Measurements from ENCODE around the gene EIF1B. TPM values are rescaled to one million over a fixed set of nuclear protein-coding genes. Genes with fewer than 3 reads are reported as not detected.

EIF1B gene
- total and polyA plus RNA-seq, 2 of the 13 experiments (the other 11 are each of a cell fraction or from before 2014, with no cell fraction given), result 12.7 to 29.1 TPM

DNA sequence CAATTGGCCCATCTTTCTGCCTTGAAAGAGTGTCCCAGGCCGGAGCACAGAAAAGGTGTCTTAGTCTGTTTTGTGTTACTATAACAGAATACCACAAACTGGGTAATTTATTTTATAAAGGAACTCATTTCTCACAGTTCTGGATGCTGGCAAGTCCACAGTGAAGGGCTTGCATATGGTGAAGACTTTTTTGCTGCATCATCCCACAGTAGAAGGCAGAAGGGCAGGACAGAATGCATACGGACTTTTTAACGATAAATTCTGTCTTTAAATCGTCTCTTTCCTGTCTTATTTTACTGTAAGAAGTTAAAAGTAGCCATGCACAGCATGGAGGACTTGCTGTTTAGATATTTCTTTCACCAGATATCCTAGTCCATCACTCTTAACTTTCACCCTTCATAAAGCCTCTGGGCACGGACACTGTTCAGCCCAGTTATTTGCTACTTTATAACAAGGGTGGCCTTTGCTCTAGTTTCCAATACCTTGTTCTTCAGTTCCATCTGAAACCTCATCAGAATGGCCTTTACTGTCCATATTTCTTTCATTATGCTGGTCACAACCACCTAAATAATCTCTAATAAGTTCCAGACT, 10.3 kb upstream of the EIF1B start (continued):
- TF ChIP-seq, protein P1, sequence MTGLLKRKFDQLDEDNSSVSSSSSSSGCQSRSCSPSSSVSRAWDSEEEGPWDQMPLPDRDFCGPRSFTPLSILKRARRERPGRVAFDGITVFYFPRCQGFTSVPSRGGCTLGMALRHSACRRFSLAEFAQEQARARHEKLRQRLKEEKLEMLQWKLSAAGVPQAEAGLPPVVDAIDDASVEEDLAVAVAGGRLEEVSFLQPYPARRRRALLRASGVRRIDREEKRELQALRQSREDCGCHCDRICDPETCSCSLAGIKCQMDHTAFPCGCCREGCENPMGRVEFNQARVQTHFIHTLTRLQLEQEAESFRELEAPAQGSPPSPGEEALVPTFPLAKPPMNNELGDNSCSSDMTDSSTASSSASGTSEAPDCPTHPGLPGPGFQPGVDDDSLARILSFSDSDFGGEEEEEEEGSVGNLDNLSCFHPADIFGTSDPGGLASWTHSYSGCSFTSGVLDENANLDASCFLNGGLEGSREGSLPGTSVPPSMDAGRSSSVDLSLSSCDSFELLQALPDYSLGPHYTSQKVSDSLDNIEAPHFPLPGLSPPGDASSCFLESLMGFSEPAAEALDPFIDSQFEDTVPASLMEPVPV (CRISPR knock-in tag; IDR thresholded peaks at IDR 0.05), result no peak
- TF ChIP-seq, protein P2, sequence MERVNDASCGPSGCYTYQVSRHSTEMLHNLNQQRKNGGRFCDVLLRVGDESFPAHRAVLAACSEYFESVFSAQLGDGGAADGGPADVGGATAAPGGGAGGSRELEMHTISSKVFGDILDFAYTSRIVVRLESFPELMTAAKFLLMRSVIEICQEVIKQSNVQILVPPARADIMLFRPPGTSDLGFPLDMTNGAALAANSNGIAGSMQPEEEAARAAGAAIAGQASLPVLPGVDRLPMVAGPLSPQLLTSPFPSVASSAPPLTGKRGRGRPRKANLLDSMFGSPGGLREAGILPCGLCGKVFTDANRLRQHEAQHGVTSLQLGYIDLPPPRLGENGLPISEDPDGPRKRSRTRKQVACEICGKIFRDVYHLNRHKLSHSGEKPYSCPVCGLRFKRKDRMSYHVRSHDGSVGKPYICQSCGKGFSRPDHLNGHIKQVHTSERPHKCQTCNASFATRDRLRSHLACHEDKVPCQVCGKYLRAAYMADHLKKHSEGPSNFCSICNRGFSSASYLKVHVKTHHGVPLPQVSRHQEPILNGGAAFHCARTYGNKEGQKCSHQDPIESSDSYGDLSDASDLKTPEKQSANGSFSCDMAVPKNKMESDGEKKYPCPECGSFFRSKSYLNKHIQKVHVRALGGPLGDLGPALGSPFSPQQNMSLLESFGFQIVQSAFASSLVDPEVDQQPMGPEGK (CRISPR knock-in tag; IDR thresholded peaks at IDR 0.05), result no peak

DNA sequence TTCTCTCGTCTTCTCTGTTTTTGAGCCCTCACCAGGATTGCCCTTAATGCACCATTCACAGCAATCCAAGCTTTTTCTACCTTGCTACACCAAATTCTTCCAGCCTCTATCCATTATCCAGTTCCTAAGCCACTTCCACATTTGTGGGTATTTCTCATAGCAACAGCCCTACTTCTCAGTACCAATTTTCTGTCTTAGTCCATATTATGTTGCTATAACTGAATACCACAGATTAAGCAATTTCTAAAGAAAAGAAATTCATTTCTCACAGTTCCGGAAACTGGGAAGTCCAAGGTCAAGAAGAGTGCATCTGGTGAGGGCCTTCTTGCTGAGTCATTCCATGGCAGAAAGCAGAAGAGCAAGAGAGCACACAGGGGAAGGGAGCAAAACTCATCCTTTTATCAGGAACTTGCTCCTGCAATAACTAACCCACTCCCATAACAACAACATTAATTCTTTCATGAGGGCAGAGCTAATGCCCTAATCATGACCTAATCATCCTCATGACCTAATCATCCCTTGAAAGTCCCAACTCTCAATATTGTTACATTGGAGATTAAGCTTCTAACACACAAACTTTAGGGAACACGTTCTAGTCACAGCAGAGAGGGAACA, 9.7 kb upstream of the EIF1B start:
- Histone ChIP-seq H3K9me3 (ENCODE audit: low read length) (no peaks in the 10 kb centered on the region), H3K36me3 (replicated peaks in 1 of 2; ENCODE audit: control insufficient read depth in 1 of 2, insufficient read depth in 2 of 2, low read length in 2 of 2) (no peaks in the 10 kb centered on the region), H3K4me1 (ENCODE audit: insufficient read depth, low read length) (peaks cover 6% of the 10 kb centered on the region; the same call in 1 of the 2 replicates), H3K79me2 (ENCODE audit: insufficient read depth, low read length) (no peaks in the 10 kb centered on the region), H2AFZ (ENCODE audit: low read length) (no peak overlapping the region), H4K20me1 (ENCODE audit: insufficient read depth, low read length) (no peaks in the 10 kb centered on the region), H3K4me2 (ENCODE audit: low read depth, low read length) (no peak overlapping the region), H3K27me3 (ENCODE audit: control insufficient read depth in 1 of 2, insufficient read depth in 2 of 2, low read length in 2 of 2) (no peaks in the 10 kb centered on the region), H3K9ac (ENCODE audit: insufficient read depth, low read depth, low read length) (no peak overlapping the region), H3K4me3 (replicated peaks in 1 of 3; ENCODE audit: insufficient read depth in 1 of 3, low read depth in 2 of 3, low read length in 3 of 3) (no peak overlapping the region), H3K27ac (ENCODE audit: extremely low read length, insufficient read depth, low read length) (no peak overlapping the region)
- ChIA-PET POLR2A (interaction anchor here (2.3 kb wide), 1 partner anchor 9 kb away, joined by 7 read pairs; no protein-coding TSS in a partner anchor), CTCF (ENCODE audit: low intra/inter-chr PET ratio, low total read pairs) (no interaction called here)
- no TSS peak for BruUV-seq (replicated peaks)
- no peak for FAIRE-seq
- intact Hi-C loops (cut with micrococcal nuclease; ENCODE audit: unreplicated experiment) (loop anchor here (10.0 kb wide), 1 partner anchor 385 kb away; no protein-coding TSS in a partner anchor), in situ Hi-C loops (cut with HindIII; ENCODE audit: extremely low pct_ligation_motif_present, low pct_unique_long_range_greater_than_20kb) (no loop called here)
- 75% methylated on average over 3 of the region's 3 CpGs for WGBS (ENCODE audit: low lambda C conversion rate)
- ATAC-seq, result no peak
- DNase-seq (ENCODE audit: low spot score), result no peak
- TF ChIP-seq ZBTB8A (CRISPR knock-in tag; IDR thresholded peaks at IDR 0.05; ENCODE audit: borderline replicate concordance, low read depth) (no peak), HOXA7 (CRISPR knock-in tag; IDR thresholded peaks at IDR 0.05) (no peak), EP300 (IDR thresholded peaks at IDR 0.05; ENCODE audit: low read depth in 2 of 2, low read length in 2 of 2) (peak in 1 of 2 experiments; percentile 10; a peak in 1 of 4 replicates), EP300 (CRISPR knock-in tag; IDR thresholded peaks at IDR 0.05; ENCODE audit: borderline replicate concordance) (no peak), NFE2 (CRISPR knock-in tag; IDR thresholded peaks at IDR 0.05) (peak; percentile 78; the same call in 1 of the 2 replicates), NRL (CRISPR knock-in tag; IDR thresholded peaks at IDR 0.05; ENCODE audit: borderline replicate concordance) (no peak), ZNF747 (CRISPR knock-in tag; IDR thresholded peaks at IDR 0.05; ENCODE audit: borderline replicate concordance) (no peak), HMGA1 (CRISPR knock-in tag; conservative IDR thresholded peaks at IDR 0.05) (no peak), NFE2L2 (IDR thresholded peaks at IDR 0.05; ENCODE audit: low read length) (peak; percentile 86), FOSL2 (CRISPR knock-in tag; IDR thresholded peaks at IDR 0.05) (peak; percentile 46; the same call in 1 of the 2 replicates)
- TF ChIP-seq, protein P3, sequence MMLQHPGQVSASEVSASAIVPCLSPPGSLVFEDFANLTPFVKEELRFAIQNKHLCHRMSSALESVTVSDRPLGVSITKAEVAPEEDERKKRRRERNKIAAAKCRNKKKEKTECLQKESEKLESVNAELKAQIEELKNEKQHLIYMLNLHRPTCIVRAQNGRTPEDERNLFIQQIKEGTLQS (CRISPR knock-in tag; IDR thresholded peaks at IDR 0.05), result no peak
- TF ChIP-seq, protein P4, sequence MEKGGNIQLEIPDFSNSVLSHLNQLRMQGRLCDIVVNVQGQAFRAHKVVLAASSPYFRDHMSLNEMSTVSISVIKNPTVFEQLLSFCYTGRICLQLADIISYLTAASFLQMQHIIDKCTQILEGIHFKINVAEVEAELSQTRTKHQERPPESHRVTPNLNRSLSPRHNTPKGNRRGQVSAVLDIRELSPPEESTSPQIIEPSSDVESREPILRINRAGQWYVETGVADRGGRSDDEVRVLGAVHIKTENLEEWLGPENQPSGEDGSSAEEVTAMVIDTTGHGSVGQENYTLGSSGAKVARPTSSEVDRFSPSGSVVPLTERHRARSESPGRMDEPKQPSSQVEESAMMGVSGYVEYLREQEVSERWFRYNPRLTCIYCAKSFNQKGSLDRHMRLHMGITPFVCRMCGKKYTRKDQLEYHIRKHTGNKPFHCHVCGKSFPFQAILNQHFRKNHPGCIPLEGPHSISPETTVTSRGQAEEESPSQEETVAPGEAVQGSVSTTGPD (CRISPR knock-in tag; IDR thresholded peaks at IDR 0.05), result no peak

Data from HepG2 (cell line).